ENCODE results near the gene C1orf56. TPM values are rescaled to one million over a fixed set of nuclear protein-coding genes. Genes with fewer than 3 reads are reported as not detected.
"Not testable (repeated sequence)": the region's sequence is repeated elsewhere in the genome, so short reads cannot be mapped to it uniquely, and the experiment has no call there.

The C1orf56 gene
- total RNA-seq, 1 donor from 2014 or later: 5.6 TPM

DNA sequence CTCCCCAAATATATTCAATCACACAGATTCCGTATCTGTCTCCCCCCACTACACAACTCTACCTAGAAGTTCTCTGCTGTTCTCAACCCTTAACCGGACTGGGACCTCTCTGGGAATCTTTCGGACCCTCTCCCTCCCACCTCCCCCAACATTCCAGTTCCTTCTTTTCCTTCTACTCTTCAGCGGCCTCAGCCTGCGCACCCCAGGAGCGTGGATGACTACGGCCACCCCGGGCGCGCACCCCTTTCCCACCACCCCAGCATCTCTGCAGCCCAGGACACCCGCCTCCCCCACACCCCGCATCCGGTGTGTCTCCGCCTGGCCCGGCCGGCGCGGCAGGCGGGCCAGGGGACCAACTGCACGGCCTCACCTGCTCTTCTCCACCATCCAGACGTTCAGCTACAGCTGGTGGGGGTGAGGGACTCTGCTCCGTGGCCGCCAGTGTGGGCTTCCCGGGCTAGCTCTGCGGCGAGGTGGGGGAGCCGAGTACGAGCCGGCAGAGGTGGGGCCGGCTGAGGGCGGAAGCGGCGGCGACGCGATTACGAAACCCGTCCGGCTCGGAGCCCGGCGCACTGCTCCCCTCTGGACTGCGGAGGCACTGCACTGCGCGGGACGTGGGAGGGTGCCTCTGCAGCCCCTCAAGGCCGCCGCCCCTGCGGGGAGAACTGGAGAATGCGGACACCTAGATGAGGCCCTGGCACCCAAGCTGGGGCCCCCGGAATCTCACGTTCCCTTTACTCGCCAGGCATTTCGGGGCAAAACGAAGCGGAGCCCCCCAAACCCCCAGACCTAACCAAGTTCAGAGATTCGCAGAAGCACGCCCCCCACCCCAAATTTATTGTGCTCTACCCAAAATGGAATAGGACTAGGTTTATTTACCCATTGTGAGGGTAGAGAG, 11.8 kb downstream of the C1orf56 start, which contains the start of gene CDC42SE1:
Gene CDC42SE1, minus strand, starts transcription at position 514 of the 898 bp plus-strand sequence. CDS start 3,892 bp downstream, outside the sequence.
- intact Hi-C loops (cut with DNase I): no loop called here
- ATAC-seq: peak; percentile 95

DNA sequence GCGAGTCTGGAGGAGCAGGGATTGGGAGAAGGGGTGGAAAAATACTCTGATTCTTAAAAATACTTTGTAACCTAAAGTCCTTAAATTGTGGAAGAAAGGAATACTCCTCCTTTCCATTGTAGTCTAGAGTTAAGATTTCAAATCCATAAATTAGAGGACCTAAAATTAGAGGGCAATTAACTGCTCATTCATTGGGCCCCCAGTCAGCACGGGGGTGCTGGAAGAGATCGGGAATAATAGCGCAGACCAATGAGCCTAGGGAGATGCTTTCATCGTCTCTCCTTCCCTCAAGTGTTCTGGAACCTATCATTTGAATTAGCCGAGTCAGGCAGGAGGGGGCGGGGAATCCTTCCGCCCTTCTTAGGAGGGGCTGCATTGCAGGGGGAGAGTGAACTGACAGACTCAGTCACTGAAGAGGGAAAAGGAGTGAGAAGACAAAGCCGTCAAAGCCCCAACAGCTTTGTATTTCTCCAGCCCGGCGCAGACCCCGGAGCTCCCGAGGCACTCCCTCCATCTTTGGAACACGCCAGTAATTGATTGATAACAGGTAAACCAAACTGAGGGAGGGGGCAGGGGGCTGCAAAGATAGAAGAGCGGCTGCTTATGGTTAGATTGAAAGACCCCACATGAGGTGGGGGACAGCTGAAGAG, 12.6 kb downstream of the C1orf56 start, which contains the start of gene MLLT11:
Gene MLLT11, plus strand, starts transcription at position 391 of the 650 bp plus-strand sequence. CDS start 6,828 bp downstream, outside the sequence.
- intact Hi-C loops (cut with DNase I): no loop called here
- peak; percentile 73 for DNase-seq (ENCODE audit: low spot score)
- peak; percentile 71 for ATAC-seq

More for the DNA sequence above, 11.8 kb downstream of the C1orf56 start, which contains the start of gene CDC42SE1:
- DNase-seq (ENCODE audit: low spot score): peak; percentile 90

DNA sequence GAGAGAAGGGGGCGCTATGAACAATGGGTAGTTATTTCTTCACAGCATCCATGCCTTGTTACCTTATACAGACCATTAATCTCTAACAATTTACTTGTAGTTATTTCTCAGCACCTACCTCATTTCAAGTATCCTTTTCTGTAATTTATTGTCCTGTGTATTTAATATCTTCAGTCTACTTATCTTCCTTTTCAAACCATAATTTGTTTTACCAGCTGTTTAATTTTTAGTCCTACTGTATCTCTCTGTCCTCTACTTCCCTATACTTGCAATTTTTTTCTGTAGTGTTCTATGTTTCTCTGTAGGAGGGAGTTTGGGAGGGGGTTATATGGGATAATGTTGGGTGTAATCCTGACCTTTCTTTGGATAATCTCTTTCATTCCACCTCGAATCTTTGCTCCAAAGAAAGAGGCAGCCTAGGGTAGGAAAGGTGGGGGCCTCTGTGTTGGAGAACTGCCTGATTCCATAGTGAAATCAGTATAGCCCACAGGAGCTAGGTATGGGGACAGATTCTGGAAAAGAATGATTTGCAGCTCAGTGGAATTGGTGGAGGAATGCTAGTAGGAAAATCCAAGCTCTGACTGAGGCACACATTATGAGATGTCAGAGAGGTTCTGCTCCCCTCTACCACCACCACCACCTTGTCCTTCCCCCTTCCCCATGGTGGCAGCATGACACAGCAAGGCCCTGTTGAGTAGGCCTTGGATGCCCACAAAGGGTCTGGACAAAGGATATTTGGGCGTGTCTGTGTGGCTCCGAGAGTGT, 13.3 kb downstream of the C1orf56 start:
- intact Hi-C loops (cut with DNase I): no loop called here
- DNase-seq (ENCODE audit: low spot score) (no peak), ATAC-seq (no peak)

DNA sequence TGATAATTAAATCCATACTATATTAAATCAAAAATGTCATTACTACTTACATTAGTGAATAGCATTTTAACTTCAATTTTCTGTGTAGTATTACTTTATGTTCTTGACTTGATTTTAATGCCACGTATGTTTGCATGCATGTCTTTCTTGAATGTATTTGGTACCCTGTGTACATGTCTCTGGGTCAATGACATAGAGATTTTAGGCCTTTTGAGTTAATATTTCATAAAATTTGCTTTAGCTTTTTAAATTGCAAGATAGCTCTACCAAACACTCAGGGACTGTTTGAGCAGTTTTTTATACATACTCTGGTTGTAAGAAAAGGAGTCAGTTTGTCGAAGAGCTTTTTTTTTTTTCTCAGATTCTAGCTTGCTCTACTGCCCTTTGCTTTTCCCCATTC, 14.2 kb downstream of the C1orf56 start:
- intact Hi-C loops (cut with DNase I): no loop called here
- DNase-seq (ENCODE audit: low spot score) (no peak), ATAC-seq (no peak)

DNA sequence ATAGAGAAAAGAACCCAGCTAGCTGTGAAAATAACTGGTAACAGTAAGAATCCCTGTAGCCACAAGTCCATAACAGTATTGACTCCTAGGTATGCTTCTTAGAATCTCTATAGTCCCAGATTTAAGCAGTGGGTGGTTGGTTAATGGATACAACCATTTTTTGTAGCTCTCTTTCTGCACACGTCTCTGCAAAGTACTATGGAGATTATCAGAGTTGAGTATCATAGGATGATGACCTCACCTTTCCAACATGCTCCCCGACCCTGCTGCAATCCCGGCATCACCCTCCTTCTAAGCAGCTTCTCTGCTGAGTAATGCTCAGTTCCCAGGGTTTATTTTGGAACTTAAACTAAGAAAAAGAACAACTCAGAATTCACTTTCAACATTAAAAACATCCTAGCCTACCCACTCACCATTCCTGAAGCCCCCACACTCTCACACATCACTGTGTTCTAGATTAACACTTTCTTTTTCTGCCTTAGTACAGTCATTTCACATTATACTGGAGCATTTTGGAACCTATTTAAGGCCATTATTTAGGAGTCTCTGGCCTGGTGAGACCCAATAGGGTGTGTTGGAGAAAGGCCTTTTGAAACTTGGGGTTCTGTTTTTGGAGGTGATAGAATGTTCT, 15.3 kb downstream of the C1orf56 start:
- no peak for ATAC-seq
- peak; percentile 9 for DNase-seq (ENCODE audit: low spot score)
- intact Hi-C loops (cut with DNase I): no loop called here

DNA sequence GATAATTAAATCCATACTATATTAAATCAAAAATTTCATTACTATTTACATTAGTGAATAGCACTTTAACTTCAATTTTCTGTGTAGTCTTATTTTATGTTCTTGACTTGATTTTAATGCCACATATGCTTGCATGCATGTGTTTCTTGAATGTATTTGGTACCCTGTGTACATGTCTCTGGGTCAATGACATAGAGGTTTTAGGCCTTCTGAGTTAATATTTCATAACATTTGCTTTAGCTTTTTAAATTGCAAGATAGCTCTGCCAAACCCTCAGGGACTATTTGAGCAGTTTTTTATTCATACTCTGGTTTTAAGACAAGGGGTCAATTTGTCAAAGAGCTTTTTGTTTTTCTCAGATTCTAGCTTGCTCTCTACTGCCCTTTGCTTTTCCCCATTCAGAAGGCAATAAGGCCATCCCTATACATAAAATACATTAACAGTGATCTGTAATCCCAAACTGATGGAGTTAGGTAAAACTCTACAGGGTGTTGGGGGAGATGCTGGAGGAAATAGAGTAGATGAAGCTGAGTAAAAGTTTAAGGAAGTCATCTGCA, 17.6 kb downstream of the C1orf56 start:
- DNase-seq (ENCODE audit: low spot score) (no peak), ATAC-seq (no peak)
- intact Hi-C loops (cut with DNase I): no loop called here

DNA sequence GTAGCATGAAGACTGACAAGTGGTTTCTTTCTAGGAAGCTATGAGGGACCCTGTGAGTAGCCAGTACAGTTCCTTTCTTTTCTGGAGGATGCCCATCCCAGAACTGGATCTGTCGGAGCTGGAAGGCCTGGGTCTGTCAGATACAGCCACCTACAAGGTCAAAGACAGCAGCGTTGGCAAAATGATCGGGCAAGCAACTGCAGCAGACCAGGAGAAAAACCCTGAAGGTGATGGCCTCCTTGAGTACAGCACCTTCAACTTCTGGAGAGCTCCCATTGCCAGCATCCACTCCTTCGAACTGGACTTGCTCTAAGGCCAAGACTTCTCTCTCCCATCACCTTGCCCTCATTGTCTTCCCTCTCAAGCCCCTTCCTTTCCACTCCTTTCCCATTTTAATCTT, 19.6 kb downstream of the C1orf56 start:
- intact Hi-C loops (cut with DNase I): no loop called here
- DNase-seq (ENCODE audit: low spot score) (peak; percentile 33), ATAC-seq (no peak)

DNA sequence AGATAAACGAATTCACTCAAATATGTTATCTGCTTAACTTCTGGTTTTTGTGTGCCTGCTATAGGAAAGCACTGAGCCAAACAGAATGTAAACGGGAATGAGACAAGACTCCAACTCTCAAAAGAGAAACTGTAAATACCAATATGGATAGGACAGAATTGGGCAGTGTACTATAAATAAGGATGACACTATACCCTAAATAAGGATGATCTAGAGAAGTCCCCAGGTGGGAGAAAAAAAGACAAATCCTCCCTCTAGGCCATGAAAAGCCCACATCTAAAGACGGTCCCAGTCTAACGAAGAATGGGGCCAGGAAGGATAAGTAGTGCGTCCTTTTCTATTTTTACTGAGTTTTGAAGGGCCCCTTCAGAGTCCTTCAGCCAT, 21.5 kb downstream of the C1orf56 start:
- ATAC-seq (no peak), DNase-seq (ENCODE audit: low spot score) (no peak)
- intact Hi-C loops (cut with DNase I): no loop called here

DNA sequence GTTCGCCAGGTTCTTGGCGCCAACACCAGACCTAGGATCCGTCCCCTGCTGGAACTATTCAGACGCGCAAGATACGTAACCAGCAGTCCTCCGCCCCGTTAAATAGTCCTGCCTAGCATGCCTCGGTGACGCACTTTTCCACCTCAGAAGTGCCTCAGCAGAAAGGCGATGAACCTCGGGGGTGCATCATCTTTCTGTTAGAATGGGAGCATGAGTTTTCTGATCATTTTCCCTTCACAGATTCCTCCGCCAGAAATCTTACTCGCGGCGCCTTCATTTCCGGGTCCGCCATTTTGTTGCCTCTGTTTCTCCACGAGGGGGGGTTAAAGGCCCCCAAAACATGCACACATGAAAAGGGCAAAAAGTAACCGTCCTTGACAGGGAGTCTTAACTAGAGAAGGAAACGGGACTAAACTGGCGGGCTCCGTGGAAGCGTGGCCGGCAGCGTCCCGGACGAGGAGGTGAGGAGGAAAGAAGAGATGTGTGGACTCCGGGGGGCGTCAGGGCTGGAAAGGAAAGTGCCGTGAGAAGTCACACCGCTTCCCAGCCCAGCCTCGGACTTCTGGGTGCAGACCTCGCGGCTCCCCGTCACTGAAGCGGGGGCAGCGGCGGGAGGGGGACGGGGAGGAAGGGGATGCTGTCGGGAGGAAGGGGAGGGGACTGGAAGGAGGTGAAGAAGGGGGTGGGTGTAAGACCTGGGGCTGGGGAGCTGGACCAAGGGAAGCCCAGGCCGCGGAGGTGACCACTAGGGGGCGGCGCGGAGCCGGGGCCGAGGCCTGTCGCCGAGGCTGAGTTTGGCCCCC, 23.1 kb downstream of the C1orf56 start, which contains the start of gene GABPB2:
Gene GABPB2, plus strand, starts transcription at position 288 of the 803 bp plus-strand sequence. CDS start 17,429 bp downstream, outside the sequence.
- intact Hi-C loops (cut with DNase I): no loop called here
- ATAC-seq (peak; percentile 95), DNase-seq (ENCODE audit: low spot score) (peak; percentile 95)

DNA sequence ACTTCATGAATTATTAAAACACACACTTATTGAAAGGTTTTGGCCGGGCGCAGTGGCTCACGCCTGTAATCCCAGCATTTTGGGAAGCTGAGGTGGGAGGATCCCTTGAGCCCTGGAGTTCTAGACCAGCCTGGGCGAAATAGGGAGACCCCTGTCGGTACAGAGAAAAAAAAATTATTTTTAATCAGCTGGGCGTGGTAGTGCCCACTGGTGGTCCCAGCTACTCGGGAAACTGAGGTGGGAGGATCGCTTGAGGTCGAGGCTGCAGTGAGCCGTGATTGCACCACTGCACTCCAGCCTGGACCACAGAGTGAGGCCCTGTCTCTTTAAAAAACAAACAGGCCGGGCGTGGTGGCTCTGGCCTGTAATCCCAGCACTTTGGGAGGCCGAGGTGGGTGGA, 24.7 kb downstream of the C1orf56 start:
- intact Hi-C loops (cut with DNase I): no loop called here
- peak; percentile 1 for ATAC-seq
- DNase-seq (ENCODE audit: low spot score): peak; percentile 53

DNA sequence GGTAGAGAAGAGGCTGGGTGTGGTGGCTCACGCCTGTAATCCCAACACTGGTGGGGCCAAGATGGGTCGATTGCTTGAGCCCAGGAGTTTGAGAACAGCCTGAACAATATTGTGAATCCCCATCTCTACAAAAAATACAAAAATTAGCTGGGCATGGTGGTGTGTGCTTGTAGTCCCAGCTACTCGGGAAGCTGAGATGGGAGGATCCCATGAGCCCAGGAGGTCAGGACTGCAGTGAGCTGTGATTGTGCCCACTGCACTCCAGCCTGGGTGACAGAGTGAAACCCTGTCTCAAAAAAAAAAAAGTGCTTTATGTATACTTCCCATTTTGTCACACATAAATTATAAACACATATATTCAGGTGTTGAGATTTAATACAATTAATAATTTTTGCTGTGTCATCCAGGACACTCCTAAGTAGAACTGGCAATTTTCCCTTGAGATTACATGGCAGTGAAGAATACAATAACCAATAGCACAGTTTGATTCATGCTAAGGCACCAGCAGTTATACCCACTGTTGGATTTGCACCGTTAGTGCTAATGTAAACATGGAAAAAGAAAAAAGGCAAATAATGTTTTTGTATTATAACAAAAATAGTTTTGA, 38.5 kb downstream of the C1orf56 start:
- ATAC-seq: no peak

DNA sequence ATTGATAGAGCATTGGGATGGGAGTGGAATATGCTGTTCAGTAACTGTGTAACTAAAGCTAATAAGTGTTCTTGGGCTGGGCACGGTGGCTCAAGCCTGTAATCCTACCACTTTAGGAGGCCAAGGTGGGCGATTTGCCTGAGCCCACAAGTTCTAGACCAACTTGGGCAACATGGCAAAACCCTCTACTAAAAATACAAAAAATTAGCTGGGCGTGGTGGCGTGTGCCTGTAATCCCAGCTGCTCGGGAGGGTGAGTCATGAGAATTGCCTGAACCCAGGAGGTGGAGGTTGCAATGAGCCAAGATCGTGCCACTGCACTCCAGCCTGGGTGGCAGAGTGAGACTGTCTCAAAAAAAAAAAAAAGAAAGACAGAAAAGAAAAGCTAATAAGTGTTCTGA, 49.9 kb downstream of the C1orf56 start:
- ATAC-seq; intact Hi-C loops (cut with DNase I): not testable (repeated sequence)
- DNase-seq (ENCODE audit: low spot score): peak; percentile 28

More for the DNA sequence above, 38.5 kb downstream of the C1orf56 start:
- DNase-seq (ENCODE audit: low spot score): peak; percentile 13
- intact Hi-C loops (cut with DNase I): no loop called here

DNA sequence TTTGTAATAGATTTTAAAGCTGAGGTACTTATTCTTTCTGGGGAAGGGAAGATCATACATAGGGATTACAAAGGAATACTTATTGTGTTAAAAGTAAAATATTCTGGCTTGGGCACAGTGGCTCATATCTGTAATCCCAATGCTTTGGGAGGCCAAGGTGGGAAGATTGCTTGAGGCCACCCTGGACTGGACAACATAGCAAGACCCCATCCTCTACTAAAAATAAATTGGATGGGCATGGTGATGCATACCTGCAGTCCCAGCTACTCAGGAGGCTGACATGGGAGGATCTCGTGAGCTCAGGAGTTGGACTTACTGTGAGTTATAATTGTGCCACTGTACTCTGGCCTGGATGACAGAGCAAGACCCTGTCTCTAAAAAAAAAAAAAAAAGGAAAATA, 50.6 kb downstream of the C1orf56 start:
- intact Hi-C loops (cut with DNase I): no loop called here
- ATAC-seq: no peak
- DNase-seq (ENCODE audit: low spot score): peak; percentile 1
